ENCODE data around the gene SLC17A4.

The SLC17A4 gene

DNA sequence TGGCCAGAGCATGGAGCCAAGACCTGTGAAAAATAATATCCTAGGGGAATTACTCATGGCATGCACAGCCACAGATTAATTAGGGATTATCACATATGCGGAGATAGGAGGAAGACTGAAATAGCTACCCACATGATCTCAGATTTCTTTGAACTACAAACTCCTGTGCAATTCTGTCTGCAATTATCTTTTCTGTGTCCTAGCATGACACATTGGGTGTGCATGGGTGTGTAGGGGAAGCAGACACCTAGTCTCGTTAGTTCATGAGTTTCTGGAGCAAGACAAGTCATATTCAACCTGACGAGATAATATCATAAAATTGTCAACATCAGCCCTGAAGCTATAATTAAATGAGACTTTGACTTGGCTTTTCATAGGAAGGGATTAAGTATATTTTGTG lies 3.6 kb upstream of the SLC17A4 start:
- DNase-seq: no peak

DNA sequence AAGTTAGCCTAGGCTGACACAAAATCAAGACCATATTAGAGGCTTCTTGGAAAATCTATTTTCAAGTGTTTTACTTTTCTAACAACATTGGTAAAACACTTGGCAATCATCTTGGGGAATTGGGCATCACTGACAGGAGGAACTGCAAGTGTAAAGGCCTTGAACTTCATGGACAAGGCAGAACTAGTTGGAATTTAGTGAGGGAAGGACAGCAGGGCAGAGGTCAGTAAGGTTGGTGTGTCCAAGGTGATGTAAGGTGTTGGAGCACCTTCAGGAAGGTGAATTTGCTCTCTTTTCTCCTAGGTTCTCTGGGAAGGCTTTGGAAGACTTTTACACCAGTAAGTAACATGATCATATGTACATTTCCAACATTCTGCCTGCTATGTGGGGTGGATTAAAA lies 1.5 kb upstream of the SLC17A4 start:
- no peak for DNase-seq

DNA sequence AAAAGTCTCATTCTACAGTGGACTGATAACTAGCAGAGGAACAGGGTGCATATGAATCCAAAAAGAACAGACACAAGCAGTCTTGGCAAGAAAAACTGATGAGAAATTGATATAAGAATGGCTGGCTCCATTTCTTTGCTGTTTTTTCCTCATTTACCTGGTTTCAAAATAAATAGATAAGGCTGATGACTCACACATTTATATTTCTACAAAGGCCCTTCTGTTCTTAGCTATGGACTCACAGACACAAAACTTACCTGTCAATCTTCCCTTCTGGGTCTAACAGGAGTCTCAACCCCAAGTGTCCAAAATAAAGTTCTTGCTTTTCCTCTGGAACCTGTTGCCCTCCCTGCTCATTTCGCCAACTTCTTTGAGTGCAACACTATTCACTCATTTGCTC lies 941 bp downstream of the SLC17A4 start:
- DNase-seq: no peak

DNA sequence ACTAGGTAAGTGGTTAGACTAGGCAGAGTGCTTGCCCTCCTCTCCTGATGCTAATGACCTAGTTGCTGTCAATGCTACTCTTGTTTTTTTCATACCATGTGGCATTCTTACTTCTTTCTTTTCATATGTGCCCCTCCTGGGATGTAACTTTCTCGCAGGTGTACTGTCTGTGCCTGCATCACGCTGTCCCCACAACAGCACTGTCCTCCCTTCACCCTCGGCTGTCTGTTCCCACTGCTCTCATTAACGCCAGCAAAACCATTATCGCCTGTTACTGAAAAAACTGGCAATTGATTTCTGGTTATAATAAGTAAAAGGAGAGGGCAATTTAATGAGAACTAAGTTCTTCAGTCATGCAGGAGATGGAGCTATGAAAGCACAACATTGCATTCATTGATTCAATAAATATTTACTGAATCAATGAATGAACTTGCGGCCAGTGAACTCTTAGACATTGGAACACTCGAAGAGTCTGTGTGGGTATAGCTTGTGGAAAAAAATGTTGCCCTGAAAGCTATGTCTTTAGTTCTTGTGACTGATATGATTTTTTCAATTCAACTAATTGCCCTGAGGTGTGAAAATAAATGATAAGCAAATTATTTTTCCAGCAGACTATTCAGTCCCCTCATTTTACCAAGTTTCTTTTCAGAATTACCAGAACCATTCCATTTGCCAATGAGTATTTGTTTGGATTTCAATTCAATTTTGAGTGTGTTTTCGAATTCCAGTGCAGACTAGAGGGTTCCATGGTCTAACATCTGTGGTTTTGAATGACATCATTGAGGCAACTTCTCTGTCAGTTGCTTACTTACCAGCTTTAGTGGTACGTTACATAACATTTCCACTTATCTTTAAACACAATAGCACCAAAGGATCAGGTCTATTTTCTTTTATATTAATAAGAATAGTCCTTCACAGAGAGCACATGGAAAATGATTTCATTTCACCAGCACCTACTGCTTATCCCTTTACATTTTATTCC lies 2.1 kb downstream of the SLC17A4 start:
- no peak for DNase-seq

DNA sequence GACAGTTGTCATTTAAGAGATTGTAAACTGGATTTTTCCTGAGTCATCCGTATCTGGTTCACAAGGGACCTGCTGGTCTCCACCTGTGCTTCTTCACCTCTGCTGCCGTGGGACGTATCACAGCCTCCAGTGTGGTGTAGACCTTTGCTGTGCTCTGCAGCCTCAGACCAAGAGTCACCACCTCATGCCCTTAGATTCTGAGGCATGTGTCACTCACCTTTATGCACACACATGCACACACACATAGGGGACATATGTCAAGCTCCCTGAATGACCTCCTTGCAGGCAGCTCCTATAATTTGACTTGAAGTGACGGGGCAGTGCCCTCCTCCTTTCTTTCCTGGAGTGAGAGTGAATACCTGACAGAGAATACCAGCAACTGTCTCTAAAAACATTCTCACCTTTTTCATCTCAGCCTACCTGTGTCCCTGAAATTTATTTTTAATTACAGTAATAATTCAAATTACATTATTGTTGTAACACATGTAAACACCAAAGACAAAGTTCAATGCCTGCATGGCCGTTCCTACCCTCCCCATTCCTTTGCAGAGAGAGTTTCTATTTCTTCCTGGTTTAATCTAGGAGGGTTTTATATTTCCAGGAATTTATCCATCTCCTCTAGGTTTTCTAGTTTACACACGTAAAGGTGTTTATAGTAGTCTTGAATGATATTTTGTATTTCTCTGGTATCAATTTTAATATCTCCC lies 3.5 kb downstream of the SLC17A4 start:
- DNase-seq: no peak

DNA sequence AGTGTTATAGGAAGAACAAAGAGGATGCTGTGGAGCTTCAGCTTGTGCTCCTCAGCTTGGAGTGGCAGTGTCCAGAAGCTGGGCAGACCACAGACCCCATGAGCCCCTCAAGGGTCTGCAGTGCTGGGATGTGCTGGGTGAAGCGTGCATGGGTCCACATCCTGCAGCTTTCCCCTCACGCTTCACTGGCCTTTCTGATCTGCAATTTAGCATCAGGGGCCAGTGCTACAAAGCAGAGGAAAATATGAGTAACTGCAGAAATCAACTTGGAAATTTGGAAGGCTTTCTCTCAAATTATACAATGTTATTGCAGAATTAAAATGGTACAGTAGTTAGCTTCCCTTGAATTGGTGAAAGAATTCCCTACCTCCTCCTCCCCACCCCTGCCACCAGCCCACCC lies 10.1 kb downstream of the SLC17A4 start:
- DNase-seq: no peak

DNA sequence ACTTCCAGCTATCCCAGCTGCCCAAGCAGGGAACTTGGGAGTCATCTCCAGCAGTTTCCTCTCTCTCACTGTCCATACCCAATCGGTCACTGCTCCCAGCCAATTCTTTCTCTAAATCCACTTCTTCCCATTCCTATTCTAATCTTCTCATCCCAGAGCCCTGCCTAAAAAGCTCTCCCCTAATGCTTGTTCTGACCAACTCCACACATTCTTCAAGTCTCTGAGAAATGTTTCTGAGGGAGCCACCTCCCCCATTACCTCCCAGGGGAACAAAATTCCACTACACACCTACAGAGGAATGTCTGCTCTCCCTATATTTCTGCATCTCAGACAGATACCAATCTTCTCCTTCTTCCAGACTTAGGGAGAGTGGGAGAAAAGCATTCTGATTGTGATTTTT lies 14.0 kb downstream of the SLC17A4 start:
- DNase-seq: no peak

DNA sequence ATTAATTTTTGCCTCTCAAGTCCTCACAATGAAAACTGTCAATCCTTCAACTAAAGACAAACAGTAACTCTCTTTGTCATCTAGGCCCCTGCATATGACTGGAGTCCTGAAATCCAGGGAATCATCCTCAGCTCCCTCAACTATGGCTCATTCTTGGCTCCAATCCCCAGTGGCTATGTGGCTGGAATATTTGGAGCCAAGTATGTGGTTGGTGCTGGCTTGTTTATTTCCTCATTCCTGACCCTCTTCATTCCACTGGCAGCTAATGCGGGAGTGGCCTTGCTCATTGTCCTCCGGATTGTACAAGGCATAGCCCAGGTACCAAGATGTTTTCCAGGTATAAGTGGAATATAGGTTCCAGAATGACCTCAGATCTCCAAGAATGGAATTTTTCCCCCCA lies 15.4 kb downstream of the SLC17A4 start:
- DNase-seq: no peak

DNA sequence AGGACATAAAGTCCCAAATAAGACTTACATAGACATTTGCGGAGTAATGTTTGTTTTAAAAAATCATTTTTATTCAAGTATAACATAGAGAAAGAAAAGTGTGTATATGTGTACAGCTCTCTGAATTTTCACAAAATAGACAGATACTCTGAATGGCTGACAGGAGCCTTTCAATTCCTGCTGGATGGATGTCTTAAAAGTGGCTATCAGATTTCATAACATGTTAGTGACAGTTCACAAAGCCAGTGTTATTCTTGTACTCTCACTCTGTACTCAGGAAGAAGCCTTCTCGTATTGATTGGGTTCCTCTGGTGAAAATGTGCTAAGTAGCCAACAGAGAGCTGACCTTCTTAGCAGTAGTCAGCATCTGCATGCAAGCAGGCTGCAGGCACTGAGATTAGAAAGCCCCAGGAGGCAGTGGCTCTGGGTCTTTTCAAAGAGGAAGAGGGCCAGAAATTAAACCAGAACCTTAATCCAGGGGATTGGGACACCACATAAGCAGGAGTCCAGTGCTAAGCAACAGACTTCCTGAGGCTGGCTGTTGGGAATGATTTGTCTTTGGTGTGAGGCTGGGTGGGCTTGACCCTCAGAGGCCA lies 19.7 kb downstream of the SLC17A4 start:
- DNase-seq: no peak

DNA sequence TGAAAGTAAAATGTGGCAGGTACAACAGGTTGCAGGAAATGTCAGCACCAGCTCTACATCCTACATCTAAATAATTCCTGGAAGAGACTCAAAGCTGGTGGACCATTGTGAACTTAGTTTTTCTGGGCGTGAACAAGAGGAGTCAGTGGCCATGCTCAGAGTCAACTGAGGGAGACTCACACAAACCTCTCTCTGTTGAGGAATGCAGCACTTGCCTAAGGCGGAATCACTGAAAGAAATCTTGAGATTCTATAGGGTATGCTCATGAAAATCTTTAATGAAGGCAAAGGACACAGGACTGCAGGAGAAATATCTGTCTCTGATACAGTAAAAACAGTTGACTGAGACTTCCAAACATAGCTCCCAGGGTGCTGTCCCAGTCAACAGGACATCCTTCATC lies 22.5 kb downstream of the SLC17A4 start:
- DNase-seq: no peak

DNA sequence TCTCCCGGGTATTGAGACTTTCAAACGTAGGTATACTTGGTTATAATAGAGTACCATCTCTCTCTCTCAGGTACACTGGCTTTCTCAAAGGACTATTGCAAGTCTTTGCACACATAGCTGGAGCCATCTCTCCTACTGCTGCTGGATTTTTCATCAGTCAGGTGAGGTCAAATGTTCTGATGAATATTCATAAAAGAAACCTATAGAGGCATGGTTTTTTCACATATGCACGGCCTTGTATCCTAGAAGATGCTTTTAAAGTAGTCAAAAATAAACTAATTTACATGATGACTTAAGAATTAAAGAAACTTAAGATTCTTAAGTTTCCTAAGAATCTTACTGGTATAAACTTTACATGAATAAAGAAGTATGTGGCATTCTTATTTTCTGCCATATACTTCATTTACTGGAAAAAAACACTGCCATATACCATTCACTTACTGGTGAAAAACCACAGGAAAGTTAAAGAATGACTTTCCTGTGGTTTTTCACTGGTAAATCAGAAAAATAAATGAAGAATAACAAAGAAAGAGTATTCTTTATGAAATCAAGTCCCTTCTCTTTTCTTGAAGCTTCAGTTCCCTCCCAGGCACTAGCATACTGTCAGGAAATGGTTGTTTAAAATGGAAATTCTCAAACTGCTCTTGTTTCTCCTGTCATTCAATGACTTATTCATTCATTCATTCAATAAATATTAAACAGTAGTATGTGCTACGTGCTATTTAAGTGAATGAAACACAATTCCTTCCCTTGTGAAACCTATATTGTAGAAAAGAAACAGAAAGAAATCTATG lies 23.5 kb downstream of the SLC17A4 start:
- DNase-seq: no peak

DNA sequence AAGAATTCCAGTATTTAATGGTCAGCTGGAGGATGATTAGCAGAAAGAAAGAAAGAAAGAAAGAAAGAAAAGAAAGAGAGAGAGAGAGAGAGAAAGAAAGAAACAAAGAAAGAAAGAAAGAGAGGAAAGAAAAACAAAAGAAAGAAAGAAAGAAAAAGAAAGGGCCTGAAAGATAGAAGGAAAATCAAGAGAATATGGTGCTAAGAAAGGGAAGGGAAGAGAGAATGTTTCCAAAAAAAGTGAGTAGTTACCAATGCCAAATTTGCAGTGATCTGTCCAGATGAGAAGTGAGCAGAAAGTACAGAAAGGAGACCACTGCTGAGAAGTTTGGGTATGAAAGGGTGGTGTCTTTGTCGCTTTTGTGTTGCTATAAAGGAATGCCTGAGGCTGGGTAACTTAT lies 26.6 kb downstream of the SLC17A4 start:
- no peak for DNase-seq

DNA sequence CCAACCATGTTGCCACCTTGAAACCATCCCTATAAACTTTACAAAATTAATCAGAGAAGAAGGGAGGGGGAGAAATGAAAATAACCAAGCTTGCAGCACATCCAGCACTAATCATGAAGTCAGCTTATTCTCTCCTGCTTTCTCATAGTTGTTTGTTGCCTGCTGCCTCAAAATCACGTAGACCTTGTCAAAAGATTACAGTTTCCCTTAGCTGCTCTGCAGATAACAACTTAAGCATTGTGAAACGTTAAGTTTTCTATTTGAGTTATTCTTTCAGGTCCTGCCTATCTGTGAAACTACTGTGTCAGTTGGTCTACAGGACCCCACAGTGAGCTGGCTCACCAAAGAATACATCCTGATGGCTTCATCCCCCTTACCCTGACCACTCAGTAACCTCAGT lies 32.9 kb downstream of the SLC17A4 start:
- DNase-seq: no peak

DNA sequence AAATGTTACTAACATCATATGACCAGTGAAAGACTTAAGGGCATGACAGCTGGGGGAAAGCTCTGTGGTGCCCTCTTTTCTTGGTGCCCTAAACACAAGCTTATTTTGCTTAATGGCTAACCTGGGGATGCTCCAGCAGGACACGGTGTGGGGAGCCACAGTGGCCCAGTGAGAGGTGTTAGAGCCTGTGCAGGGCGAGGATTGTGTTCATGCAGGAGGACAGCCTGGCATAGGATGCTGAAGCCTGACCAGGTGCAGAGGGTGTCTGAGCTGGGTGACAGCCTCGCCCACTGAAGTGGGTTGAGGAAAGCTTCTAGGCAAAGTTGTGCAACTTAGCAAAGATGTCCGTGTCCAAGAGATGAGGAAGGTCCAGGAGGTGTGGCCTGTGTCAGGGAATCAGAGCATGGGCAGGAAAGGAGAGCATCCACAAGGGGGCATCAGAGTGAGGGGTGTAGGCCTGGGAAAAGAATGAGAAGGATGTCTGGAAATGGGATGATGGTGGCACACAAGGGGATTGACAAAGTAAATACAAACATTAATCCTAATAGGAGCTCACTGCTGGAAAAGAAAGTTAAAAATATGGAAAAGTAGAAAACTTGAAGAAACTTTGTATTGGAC lies 33.9 kb downstream of the SLC17A4 start:
- DNase-seq: no peak

DNA sequence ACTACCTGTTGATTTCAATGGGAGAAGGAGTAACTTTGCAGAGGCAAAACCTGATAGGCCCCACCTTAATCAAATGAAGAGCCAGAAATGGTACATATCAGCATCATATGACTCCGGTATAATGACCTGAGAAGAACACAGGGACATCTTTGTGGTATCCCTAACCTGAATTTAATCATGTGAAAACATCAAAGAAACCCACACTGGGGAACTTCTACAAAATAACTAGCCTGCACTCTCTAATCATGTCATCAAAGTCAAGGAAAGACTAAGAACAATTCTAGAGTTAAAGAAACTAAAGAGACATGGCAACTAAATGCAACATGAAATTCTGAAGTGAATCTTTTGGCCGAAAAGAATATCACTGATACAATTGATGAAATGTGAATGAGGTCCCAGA lies 34.9 kb downstream of the SLC17A4 start:
- DNase-seq: no peak

DNA sequence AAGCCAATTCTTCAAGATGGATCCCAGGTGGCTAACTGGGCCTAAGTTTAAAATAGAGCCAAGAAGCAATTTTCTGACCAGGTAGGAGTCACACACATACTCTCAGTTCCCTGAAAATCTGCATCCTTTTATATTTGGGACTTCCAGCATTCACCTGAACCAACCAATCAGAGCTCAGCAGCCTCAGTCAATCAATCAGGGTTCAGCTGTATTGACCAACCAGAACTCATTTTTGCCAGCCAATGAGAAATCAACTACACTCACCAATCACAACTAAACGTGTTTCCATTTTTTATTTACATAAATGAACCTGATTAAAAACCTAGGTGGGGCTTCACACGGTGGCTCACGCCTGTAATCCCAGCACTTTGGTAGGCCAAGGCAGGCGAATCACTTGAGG lies 37.5 kb downstream of the SLC17A4 start:
- DNase-seq: no peak

DNA sequence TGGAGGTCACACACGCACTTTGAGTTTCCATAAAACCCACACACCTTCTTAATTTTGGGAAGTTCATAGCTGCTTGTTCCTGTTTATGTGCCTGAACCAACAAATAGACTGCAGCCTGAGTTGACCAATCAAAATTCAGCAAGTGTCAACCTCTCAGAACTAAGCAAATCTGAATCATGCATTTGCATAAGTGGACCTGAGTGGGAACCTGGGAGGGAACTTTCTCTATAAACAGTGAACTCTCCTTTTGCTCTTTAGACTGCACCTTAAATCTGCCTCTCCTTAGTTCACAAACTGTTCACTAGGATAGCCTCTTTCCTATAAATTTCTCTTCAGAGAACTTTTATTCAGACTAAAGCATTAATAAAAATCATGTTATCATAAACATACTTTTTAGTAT lies 39.4 kb downstream of the SLC17A4 start:
- DNase-seq: no peak

DNA sequence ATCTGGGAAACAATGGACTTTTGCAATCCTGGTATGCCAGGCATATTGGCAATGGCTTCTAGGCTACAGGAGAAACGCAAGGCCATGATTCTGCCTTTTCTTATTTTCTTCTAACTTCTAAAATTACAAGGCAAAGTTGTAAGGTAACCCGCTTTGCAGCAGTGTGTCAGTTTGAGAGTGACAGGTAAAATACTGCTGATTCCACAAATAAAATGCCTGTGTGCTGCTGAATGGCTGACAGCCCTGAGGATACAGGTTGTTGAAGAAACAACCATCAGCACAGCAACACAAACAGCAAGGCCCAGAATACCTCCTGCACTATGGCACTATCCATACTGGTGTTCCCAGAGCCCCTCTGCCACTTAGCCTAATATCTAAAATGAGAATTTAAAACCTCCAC lies 40.2 kb downstream of the SLC17A4 start:
- no peak for DNase-seq

DNA sequence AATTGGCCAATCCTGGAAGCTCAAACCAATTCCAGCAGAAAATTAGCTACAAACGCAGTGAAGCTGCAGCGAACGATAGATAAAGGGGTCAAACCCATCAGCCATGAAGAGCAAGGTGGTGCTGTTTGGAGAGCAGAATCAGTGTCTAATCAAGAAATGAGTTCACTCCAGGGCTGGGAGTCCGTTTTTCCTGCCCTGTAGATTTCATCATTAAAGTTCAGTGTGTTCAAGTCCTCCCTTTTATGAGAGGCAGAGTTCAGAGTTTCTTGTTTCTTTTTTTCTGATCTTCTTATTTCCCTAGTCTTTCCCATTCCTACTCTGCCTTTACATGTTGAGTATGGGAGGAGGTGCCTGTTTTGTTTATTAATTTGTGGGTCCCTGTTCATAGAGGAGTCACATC lies 46.9 kb downstream of the SLC17A4 start:
- DNase-seq: no peak

DNA sequence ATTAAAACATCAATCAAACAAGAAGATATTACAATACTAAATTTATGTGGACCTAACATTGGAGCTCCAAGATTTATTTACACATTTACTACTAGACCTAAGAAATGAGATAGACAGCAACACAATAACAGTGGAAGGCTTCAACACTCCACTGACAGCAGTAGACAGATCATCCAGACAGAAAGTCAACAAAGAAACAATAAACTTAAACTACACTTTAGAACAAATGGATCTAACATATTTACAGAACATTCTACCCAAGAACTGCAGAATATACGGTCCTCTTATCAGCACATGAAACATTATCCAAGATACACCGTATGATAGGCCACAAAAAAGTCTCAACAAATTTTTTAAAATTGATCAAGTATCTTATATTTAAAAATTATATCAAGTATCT lies 50.3 kb downstream of the SLC17A4 start:
- DNase-seq: no peak

DNA sequence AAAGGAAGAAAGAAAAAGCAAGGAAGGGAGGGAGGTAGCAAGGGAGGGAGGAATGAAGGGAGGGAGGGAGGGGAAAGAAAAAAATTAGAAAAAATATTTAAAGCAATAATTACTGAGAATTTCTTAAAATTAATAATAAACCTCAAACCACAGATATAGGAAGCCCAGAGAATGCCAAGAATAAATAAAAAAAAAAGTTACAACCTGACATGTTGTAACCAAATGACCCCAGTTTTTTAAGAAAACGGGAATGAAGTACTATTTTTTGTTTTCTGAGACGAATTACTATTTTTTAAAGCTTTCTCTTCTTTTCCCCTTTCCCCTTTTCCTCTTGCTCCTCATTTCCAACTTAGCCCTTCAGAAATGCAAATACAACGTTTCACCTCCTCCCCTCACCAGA lies 60.7 kb downstream of the SLC17A4 start:
- no peak for DNase-seq

DNA sequence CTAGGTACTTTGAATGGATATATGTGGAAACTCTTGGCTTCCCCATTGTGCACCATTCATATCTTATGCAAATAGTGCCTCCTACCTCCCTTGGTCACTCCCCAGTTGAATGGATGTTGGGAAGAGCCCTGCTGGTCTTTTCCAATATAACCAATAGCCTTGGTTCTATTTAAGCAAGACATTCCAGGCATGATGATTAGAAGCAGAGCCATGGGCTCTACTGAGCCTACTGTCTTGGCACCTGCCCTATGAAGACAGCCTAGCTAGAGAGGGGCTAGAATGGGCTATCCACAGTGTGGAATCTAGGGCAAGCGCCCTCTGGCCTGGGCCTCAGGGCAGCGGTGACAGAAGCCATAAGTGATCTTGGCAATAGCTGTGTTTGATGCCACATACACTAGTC lies 61.7 kb downstream of the SLC17A4 start:
- no peak for DNase-seq

DNA sequence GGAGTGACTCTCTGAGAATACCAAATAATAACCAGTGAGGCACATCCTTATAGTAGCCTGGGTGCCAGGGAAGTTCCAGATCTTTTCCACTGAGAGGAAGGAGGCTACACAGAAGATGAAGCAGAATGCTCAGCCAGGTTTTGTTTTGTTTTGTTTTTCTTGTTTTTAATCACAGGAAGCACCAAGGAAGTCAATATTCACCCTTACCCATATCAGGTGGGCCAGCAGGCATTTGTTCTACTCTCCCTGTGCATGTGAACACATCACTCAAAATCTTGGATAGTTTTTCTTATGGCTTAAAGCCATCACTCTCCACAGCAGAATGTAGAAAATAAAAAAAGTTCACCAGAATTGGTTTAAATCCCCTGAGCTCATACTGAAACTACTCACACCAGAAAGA lies 66.8 kb downstream of the SLC17A4 start:
- DNase-seq: no peak
